Measurements from ENCODE around the gene CCL1.

Gene CCL1

GRCh38 chr17:34364751-34365150 is 1.7 kb upstream of the CCL1 start (continued):
- TF ChIP-seq ZNF280C (tag by site-specific recombination; IDR thresholded peaks at IDR 0.05), result no peak
- TF ChIP-seq ZFP41 (tag by site-specific recombination; IDR thresholded peaks at IDR 0.05; ENCODE audit: borderline replicate concordance), result no peak
- no peak for TF ChIP-seq ZNF549 (tag by site-specific recombination; IDR thresholded peaks at IDR 0.05)
- no peak for TF ChIP-seq SCRT2 (tag by site-specific recombination; IDR thresholded peaks at IDR 0.05)
- no peak for TF ChIP-seq ZNF398 (tag by site-specific recombination; IDR thresholded peaks at IDR 0.05)
- TF ChIP-seq ZNF24 (tag by site-specific recombination; IDR thresholded peaks at IDR 0.05), result no peak
- no peak for TF ChIP-seq ZNF777 (tag by site-specific recombination; IDR thresholded peaks at IDR 0.05; ENCODE audit: borderline replicate concordance)
- TF ChIP-seq ZNF26 (tag by site-specific recombination; IDR thresholded peaks at IDR 0.05), result no peak
- no peak for TF ChIP-seq GFI1B (tag by site-specific recombination; IDR thresholded peaks at IDR 0.05)
- TF ChIP-seq WT1 (tag by site-specific recombination; IDR thresholded peaks at IDR 0.05), result no peak
- no peak for TF ChIP-seq ZNF639 (tag by site-specific recombination; IDR thresholded peaks at IDR 0.05)
- TF ChIP-seq ZNF629 (tag by site-specific recombination; IDR thresholded peaks at IDR 0.05), result no peak

GRCh38 chr17:34361478-34362061 is 1.5 kb downstream of the CCL1 start:
- H3K4me3 ChIP-seq (ENCODE audit: low read depth, low read length), result no peak overlapping the region
- H3K27ac ChIP-seq (ENCODE audit: extremely low read depth, low read depth, low read length), result no peak overlapping the region
- H3K36me3 ChIP-seq (ENCODE audit: control insufficient read depth in 2 of 2, insufficient read depth in 1 of 2, low read length in 2 of 2), result no peaks in the 10 kb centered on the region
- H3K4me1 ChIP-seq (ENCODE audit: control insufficient read depth, insufficient read depth, low read length), result no peaks in the 10 kb centered on the region
- POLR2A ChIA-PET, result interaction anchor here (0.6 to 1.5 kb wide), 4 partner anchors 38 to 468 kb away, joined by 3 to 5 read pairs (median 3); no protein-coding TSS in a partner anchor
- CTCF ChIA-PET, result interaction anchor here (0.6 to 13.9 kb wide), 91 partner anchors 9 to 1687 kb away, joined by 3 to 578 read pairs (median 8); partner anchors contain the start of genes CCL11, CCL2, CCL7 and CCL8
- no peaks in the 10 kb centered on the region for H3K9me3 ChIP-seq (ENCODE audit: control insufficient read depth, insufficient read depth, low read depth, low read length)
- TF ChIP-seq ZBTB44 (tag by site-specific recombination; IDR thresholded peaks at IDR 0.05), result peak; percentile 73
- 0 out of 2 replicates have a peak, but pooled peaks have one; percentile 7 for TF ChIP-seq ZIC2 (tag by site-specific recombination; IDR thresholded peaks at IDR 0.05)
- TF ChIP-seq ZNF391 (tag by site-specific recombination; IDR thresholded peaks at IDR 0.05; ENCODE audit: borderline replicate concordance, low read depth), result no peak
- TF ChIP-seq ZNF513 (tag by site-specific recombination; IDR thresholded peaks at IDR 0.05), result 0 out of 2 replicates have a peak, but pooled peaks have one; percentile 14
- TF ChIP-seq SCRT2 (tag by site-specific recombination; IDR thresholded peaks at IDR 0.05), result peak; percentile 60
- TF ChIP-seq ZNF184 (tag by site-specific recombination; IDR thresholded peaks at IDR 0.05), result peak; percentile 45; the same call in 1 of the 2 replicates
- no peak for TF ChIP-seq ZNF148 (tag by site-specific recombination; IDR thresholded peaks at IDR 0.05; ENCODE audit: borderline replicate concordance)
- no peak for TF ChIP-seq ZNF132 (tag by site-specific recombination; IDR thresholded peaks at IDR 0.05; ENCODE audit: borderline replicate concordance)
- no peak for TF ChIP-seq ZNF791 (tag by site-specific recombination; IDR thresholded peaks at IDR 0.05)
- TF ChIP-seq ZNF660 (tag by site-specific recombination; IDR thresholded peaks at IDR 0.05), result peak; percentile 86; the same call in 1 of the 2 replicates
- TF ChIP-seq ZBTB17 (tag by site-specific recombination; IDR thresholded peaks at IDR 0.05), result peak; percentile 75
- peak; percentile 100 for TF ChIP-seq ZNF654 (tag by site-specific recombination; IDR thresholded peaks at IDR 0.05; ENCODE audit: low read depth)

Data from HEK293 (cell line).